ENCODE results near the gene MBTPS1.

Gene MBTPS1

DNA sequence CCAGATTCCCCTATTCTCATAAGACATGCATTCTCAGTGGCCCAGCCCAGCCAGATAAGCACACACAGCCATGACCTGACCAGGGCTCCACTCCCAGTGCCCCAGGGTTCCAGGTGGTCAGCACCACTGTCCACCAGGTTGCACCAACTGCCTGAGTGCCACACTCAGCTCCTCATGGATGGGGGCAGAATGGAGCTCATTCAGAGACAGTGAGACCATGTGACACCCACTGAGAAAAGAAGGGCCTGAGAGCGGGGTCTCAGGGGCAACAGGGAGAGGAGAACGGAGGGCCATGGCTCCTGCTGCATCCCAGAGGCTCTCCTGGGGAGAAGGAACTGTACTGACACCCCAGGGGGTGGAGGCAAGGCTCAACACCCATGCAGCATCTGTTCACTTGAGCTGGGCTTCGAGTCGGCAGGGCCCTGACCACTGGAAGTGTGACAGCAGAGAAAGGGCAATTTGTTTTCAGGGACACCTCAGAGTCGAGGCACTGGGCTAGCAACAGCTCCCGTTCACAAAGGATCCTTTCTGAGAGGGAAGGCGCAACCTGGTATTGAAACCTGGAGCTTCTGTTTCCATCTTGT is 55.4 kb downstream of the MBTPS1 start:
- ChIA-PET CTCF (interaction anchor here (0.9 to 3.9 kb wide), 12 partner anchors 13 to 234 kb away, joined by 3 to 13 read pairs (median 4); partner anchors contain the start of genes MBTPS1 and TAF1C), POLR2A (no interaction called here)
- TF ChIP-seq CTCF (IDR thresholded peaks at IDR 0.05; ENCODE audit: control extremely low read depth, extremely low read depth, low read depth, missing control alignments) = no peak
- no peak for DNase-seq (ENCODE audit: extremely low spot score)

- ChIA-PET POLR2A (no interaction called here), CTCF (interaction anchor here (0.8 to 3.9 kb wide), 11 partner anchors 9 to 235 kb away, joined by 3 to 13 read pairs (median 4); partner anchors contain the start of genes SLC38A8 and TAF1C)
- DNase-seq (ENCODE audit: extremely low spot score) = no peak
- no peak for TF ChIP-seq CTCF (IDR thresholded peaks at IDR 0.05; ENCODE audit: control extremely low read depth, extremely low read depth, low read depth, missing control alignments)
These were observed 56.5 kb downstream of the MBTPS1 start for GRCh38 chr16:84059946-84060901.

DNA sequence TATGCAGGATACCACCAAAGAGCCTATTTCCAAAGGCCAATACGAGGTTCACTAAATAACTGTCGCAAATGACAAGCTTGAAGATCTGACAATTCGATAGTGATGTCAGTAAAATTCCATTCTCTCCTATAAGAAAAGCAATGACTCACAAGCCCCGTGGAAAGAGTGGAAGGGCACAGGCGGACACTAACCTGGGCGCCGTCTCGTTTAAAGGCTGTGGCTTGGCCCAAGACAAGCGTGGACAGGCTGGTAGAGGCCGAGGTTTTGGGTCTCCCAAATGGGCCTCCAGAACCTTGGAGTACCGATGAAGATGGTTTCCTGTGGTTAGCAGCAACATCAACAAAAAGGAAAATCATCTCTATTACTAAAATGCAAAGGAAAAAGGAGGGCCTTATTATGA is 57.6 kb downstream of the MBTPS1 start:
- POLR2A ChIA-PET = no interaction called here
- DNase-seq (ENCODE audit: extremely low spot score) = no peak
- TF ChIP-seq CTCF (IDR thresholded peaks at IDR 0.05; ENCODE audit: control extremely low read depth, extremely low read depth, low read depth, missing control alignments) = no peak
- CTCF ChIA-PET = interaction anchor here (0.8 to 3.8 kb wide), 8 partner anchors 8 to 128 kb away, joined by 3 to 18 read pairs (median 3); partner anchors contain the start of genes SLC38A8 and TAF1C

DNA sequence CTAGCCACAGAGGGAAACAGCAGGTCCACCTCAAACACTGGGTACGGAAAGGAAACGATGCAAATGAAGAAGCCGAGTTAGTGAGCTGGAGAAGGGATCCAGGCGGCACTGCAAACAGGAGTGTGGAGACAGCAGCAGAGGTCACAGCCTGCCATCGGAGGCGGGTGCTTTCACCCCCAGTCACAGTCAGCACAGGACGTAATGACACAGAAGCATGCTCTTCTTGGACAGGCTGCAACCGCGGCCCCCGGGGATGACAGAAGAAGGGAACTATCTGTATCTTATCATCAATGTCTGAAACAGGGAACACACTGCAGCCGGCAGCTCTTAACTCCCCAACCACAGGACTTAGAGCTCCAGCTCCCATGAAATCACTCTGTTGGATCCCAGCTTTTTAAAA is 58.1 kb downstream of the MBTPS1 start:
- DNase-seq (ENCODE audit: extremely low spot score) = no peak
- POLR2A ChIA-PET = no interaction called here
- no peak for TF ChIP-seq CTCF (IDR thresholded peaks at IDR 0.05; ENCODE audit: control extremely low read depth, extremely low read depth, low read depth, missing control alignments)
- CTCF ChIA-PET = interaction anchor here (1.0 to 3.8 kb wide), 6 partner anchors 12 to 128 kb away, joined by 3 to 18 read pairs (median 4); partner anchors contain the start of genes SLC38A8 and TAF1C

- CTCF ChIA-PET = interaction anchor here (0.9 to 3.8 kb wide), 6 partner anchors 8 to 128 kb away, joined by 3 to 18 read pairs (median 4); partner anchors contain the start of gene TAF1C
- no peak for DNase-seq (ENCODE audit: extremely low spot score)
- no peak for TF ChIP-seq CTCF (IDR thresholded peaks at IDR 0.05; ENCODE audit: control extremely low read depth, extremely low read depth, low read depth, missing control alignments)
- POLR2A ChIA-PET = no interaction called here
These were observed 58.5 kb downstream of the MBTPS1 start for GRCh38 chr16:84058211-84058610.

DNA sequence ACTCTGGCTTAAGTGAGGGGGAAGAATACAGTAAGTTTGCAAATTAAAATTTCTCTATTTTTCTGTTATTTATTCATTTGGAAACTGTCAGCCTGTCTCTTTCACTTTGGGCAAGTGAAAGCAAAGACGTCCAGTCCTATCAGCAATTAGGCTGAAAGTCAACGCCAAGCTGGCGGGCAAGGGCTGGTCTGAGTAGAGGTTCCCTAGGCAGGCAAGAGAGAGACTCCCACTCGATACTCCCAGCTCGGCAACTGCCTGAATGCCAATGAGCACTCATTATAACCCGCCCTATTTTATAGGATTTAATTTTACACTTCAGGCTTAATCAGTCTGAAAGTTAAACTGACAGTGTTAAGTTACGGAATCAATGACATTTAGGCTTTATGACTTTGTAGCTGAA is 59.8 kb downstream of the MBTPS1 start:
- DNase-seq (ENCODE audit: extremely low spot score) = no peak
- ChIA-PET POLR2A (no interaction called here), CTCF (interaction anchor here (0.7 to 4.5 kb wide), 3 partner anchors 9 to 100 kb away, joined by 3 to 18 read pairs (median 14); no protein-coding TSS in a partner anchor)
- TF ChIP-seq CTCF (IDR thresholded peaks at IDR 0.05; ENCODE audit: control extremely low read depth, extremely low read depth, low read depth, missing control alignments) = no peak
